ENCODE measurements around the gene APBA2.

DNA sequence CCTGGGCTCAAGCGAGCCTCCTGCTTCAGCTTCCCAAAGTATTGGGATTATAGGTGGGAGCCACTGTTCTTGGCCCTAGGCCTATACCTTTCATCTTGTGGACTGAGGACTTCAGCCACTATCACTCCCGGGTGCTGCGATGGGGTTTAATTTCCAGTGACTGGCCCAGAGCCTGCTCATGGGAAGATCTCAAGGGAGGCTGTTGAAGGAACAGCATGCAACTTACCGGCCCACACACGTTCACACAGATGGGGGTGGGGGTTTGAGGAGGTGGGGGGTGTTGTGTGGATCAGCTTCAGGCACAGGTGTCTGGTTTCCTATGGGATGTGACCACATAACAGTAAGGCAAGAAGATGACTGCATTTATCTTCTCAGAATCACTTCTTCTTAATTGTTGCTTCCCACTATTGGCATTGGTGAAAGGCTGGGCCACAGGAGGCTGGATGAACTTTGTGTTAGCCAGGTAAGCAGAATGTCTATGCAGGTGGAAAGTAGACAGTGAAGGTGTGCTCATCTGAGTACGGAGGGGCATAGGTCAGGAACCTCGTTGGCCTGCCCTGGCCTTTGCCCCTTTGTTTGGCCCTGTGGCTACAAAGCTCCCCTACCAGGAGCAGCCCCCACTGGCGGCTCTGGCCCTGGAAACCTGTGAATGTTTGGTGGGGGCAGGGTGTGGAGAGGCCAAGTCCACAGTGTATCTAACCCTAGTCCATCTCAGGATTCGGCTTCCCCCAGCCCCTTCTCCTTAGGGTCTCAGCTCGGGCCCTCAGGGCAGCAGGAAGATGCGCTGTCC is 1.4 kb upstream of the APBA2 start:
- TF ChIP-seq, protein P1, sequence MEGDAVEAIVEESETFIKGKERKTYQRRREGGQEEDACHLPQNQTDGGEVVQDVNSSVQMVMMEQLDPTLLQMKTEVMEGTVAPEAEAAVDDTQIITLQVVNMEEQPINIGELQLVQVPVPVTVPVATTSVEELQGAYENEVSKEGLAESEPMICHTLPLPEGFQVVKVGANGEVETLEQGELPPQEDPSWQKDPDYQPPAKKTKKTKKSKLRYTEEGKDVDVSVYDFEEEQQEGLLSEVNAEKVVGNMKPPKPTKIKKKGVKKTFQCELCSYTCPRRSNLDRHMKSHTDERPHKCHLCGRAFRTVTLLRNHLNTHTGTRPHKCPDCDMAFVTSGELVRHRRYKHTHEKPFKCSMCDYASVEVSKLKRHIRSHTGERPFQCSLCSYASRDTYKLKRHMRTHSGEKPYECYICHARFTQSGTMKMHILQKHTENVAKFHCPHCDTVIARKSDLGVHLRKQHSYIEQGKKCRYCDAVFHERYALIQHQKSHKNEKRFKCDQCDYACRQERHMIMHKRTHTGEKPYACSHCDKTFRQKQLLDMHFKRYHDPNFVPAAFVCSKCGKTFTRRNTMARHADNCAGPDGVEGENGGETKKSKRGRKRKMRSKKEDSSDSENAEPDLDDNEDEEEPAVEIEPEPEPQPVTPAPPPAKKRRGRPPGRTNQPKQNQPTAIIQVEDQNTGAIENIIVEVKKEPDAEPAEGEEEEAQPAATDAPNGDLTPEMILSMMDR (IDR thresholded peaks at IDR 0.05; ENCODE audit: low read length): no peak
- no peak for TF ChIP-seq EZH2phosphoT487 (IDR thresholded peaks at IDR 0.05; ENCODE audit: low read length)
- no peak for TF ChIP-seq EZH2 (optimal IDR thresholded peaks at IDR 0.05; ENCODE audit: low read depth, low read length)

Data from MM.1S (cell line).